ENCODE data around the gene CORO2B. TPM values are rescaled to one million over a fixed set of nuclear protein-coding genes. Genes with fewer than 3 reads are reported as not detected.
"Not testable (repeated sequence)": the region's sequence is repeated elsewhere in the genome, so short reads cannot be mapped to it uniquely, and the experiment has no call there.

Gene CORO2B
- total RNA-seq, 1 donor from 2014 or later, result 82.5 TPM

DNA sequence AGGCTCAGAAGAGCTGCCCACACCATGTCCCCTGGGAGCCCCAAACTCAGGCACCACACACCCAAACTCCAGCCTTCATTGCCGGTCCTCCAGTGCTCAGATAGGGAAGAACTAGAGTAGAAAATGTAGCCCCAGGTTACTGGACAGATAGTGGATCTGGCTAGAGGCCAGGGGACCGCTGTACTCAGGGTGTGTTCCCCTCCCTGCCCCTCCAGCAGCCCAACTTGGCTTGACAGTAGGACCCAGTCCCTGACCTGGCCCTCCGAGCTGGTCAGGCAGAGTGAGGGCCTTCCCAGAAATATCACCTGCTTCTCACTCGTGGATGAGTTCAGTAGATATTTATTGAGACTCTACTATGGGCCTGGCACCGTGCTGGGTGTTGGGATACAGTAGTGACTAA, 100.0 kb downstream of the CORO2B start:
- Mint-ChIP-seq H3K36me3 (ENCODE audit: low read depth) (no peaks in the 10 kb centered on the region), H3K27me3 (ENCODE audit: low read depth) (no peaks in the 10 kb centered on the region), H3K4me3 (ENCODE audit: unreplicated experiment) (no peak overlapping the region), H3K27ac (ENCODE audit: unreplicated experiment) (peak overlapping the region; percentile 12), H3K4me1 (ENCODE audit: low read depth) (peaks cover 22% of the 10 kb centered on the region), H3K9me3 (ENCODE audit: low read depth) (no peaks in the 10 kb centered on the region)
- TF ChIP-seq, protein P1, sequence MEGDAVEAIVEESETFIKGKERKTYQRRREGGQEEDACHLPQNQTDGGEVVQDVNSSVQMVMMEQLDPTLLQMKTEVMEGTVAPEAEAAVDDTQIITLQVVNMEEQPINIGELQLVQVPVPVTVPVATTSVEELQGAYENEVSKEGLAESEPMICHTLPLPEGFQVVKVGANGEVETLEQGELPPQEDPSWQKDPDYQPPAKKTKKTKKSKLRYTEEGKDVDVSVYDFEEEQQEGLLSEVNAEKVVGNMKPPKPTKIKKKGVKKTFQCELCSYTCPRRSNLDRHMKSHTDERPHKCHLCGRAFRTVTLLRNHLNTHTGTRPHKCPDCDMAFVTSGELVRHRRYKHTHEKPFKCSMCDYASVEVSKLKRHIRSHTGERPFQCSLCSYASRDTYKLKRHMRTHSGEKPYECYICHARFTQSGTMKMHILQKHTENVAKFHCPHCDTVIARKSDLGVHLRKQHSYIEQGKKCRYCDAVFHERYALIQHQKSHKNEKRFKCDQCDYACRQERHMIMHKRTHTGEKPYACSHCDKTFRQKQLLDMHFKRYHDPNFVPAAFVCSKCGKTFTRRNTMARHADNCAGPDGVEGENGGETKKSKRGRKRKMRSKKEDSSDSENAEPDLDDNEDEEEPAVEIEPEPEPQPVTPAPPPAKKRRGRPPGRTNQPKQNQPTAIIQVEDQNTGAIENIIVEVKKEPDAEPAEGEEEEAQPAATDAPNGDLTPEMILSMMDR (IDR thresholded peaks at IDR 0.05), result no peak
- no peak for DNase-seq (ENCODE audit: low spot score)

GRCh38 chr15:68679161-68679560, 100.4 kb downstream of the CORO2B start:
- no peak for DNase-seq (ENCODE audit: low spot score)
- Mint-ChIP-seq H3K36me3 (ENCODE audit: low read depth) (no peaks in the 10 kb centered on the region), H3K9me3 (ENCODE audit: low read depth) (no peaks in the 10 kb centered on the region), H3K27ac (ENCODE audit: unreplicated experiment) (peak overlapping the region; percentile 12), H3K4me3 (ENCODE audit: unreplicated experiment) (no peak overlapping the region), H3K4me1 (ENCODE audit: low read depth) (peaks cover 18% of the 10 kb centered on the region), H3K27me3 (ENCODE audit: low read depth) (no peaks in the 10 kb centered on the region)
- TF ChIP-seq, protein P1 (IDR thresholded peaks at IDR 0.05), result no peak

DNA sequence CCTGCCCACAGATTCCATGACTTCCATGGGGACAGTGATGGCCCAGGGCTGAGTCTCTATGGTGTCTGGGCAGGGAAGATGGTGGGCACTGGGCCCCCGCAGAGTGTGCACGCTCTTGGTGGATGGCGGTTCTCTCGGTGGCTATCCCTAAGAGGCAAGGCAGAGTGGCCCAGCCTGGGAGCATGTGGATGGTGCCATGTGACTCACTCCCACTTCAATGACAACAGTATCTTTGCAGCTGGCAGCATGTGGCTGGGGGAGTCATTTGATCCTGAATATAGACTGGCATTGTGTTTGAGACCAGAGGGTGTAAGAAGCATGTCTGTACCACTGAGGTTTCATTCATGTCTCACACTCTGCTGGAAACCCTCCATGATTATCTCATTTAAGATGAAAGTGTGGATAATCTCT, 101.2 kb downstream of the CORO2B start:
- Mint-ChIP-seq H3K36me3 (ENCODE audit: low read depth) (no peaks in the 10 kb centered on the region), H3K4me1 (ENCODE audit: low read depth) (peaks cover 10% of the 10 kb centered on the region), H3K27ac (ENCODE audit: unreplicated experiment) (no peak overlapping the region), H3K4me3 (ENCODE audit: unreplicated experiment) (no peak overlapping the region), H3K27me3 (ENCODE audit: low read depth) (no peaks in the 10 kb centered on the region), H3K9me3 (ENCODE audit: low read depth) (no peaks in the 10 kb centered on the region)
- DNase-seq (ENCODE audit: low spot score), result no peak
- TF ChIP-seq, protein P1 (IDR thresholded peaks at IDR 0.05), result no peak

- DNase-seq (ENCODE audit: low spot score); H3K27ac Mint-ChIP-seq (ENCODE audit: unreplicated experiment); H3K36me3 Mint-ChIP-seq (ENCODE audit: low read depth); H3K4me3 Mint-ChIP-seq (ENCODE audit: unreplicated experiment); H3K9me3 Mint-ChIP-seq (ENCODE audit: low read depth); H3K27me3 Mint-ChIP-seq (ENCODE audit: low read depth); H3K4me1 Mint-ChIP-seq (ENCODE audit: low read depth): not testable (repeated sequence)
These were observed 102.0 kb downstream of the CORO2B start for GRCh38 chr15:68680756-68681155.

GRCh38 chr15:68681836-68682235, 103.0 kb downstream of the CORO2B start:
- Mint-ChIP-seq H3K4me1 (ENCODE audit: low read depth) (peaks cover 7% of the 10 kb centered on the region), H3K36me3 (ENCODE audit: low read depth) (peaks cover 2% of the 10 kb centered on the region), H3K4me3 (ENCODE audit: unreplicated experiment) (no peak overlapping the region), H3K27ac (ENCODE audit: unreplicated experiment) (no peak overlapping the region), H3K9me3 (ENCODE audit: low read depth) (no peaks in the 10 kb centered on the region), H3K27me3 (ENCODE audit: low read depth) (no peaks in the 10 kb centered on the region)
- DNase-seq (ENCODE audit: low spot score), result no peak
- TF ChIP-seq, protein P1 (IDR thresholded peaks at IDR 0.05), result no peak

GRCh38 chr15:68682330-68682729, 103.5 kb downstream of the CORO2B start:
- H3K4me3 Mint-ChIP-seq (ENCODE audit: unreplicated experiment), result no peak overlapping the region
- peaks cover 7% of the 10 kb centered on the region for H3K4me1 Mint-ChIP-seq (ENCODE audit: low read depth)
- DNase-seq (ENCODE audit: low spot score), result no peak
- H3K9me3 Mint-ChIP-seq (ENCODE audit: low read depth), result no peaks in the 10 kb centered on the region
- H3K36me3 Mint-ChIP-seq (ENCODE audit: low read depth), result peaks cover 4% of the 10 kb centered on the region
- H3K27me3 Mint-ChIP-seq (ENCODE audit: low read depth), result no peaks in the 10 kb centered on the region
- TF ChIP-seq, protein P1 (IDR thresholded peaks at IDR 0.05), result no peak
- H3K27ac Mint-ChIP-seq (ENCODE audit: unreplicated experiment), result no peak overlapping the region
